NCI-H524 treated with DMSO at 0.1 percent for 48 hours (cell line): ENCODE data around the gene FOXP3.

Experiments
- DNase-seq: peaks from one replicate; lab custom pipeline; 2025; lab: John Stamatoyannopoulos, UW

The FOXP3 gene

DNA sequence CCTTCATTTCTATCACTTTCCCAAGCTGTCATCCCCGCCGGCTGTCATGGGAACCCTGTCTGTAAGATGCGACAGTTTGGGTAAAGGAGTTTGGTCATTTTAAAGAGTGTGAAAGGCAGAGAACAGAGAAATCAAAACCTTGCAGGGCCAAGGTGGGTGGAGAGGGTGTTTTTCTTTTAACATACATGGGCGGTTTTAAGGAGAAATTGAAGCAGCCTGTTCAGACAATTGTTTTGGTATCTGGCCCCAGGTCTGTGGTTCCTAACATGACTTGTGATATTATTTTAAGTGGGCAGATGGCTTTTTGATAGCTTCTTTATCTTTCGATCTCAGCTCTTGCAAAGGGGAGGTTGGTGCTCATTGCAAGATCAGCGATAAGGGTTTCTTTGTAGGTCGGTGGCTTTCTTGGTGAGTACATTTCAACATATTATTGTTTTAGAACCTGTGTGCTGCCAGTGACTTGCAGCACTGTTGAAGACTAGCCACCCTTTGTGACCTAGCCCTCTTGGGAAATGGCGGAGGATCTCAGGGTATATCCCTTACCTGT is 8.7 kb upstream of the FOXP3 start:
- DNase-seq: no peak

DNA sequence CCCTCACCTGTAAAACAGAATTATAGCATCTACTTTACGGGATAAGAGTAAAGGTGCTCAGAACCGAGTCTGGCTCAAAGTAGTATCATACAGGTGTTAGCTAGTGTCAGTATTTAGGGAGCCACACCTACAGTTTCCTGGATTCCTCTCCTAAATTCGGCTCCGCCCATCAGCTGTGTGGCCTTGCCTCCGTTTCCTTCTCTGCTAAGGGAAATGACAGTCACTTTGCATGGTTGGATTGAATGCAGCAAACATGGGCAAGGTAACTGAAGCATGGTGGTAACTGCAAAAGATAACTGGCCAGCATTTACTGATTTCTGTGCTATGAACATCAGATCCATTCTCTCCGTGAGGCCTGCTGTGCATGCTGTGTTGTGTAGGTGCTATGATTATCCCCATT is 7.9 kb upstream of the FOXP3 start:
- no peak for DNase-seq

DNA sequence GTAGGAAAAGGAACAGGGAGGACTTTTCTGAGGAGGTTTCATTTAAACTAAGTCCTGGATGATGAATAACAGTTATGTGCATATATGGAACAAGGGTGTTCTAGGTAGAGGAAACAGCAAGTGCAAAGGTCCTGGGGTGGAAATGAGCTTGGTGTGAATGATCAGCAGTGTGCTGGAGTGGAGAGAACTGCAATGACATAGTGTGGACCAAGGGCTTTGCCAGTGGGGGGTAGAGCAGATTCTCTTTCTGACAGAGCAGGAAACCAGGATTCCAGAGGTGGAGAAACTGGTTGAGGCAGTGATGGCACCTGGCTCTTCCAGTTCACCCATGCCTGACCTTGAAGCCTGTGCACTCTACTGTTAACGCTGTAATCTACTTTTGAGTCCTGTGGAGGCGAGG is 6.8 kb upstream of the FOXP3 start:
- DNase-seq: no peak

DNA sequence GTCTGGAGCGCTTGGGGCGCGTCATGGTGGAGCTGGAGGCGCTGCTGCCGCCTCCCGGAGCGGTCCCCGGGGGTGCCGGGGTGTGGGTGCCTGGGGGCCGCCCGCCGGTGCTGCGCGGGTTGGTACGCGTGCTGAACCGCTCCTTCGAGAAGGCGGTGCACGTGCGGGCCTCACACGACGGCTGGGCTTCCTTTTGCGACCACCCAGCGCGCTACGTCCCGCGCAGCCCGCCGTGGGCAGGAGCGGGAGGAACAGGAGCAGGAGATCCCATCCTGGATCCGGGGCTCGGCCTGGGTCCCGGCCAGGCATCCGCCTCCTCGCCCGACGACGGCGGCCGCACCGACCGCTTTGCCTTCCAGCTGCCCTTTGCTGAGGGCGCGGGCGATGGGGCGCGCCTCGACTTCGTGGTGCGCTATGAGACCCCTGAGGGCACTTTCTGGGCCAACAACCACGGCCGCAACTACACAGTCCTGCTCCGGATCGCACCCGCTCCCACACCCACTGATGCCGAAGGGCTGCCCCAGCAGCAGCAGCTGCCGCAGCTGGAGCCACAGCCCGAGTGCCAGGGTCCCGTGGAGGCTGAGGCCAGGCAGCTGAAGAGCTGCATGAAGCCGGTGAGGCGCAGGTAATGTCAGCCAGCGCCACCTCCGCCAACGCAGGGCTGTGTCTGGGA is 5.9 kb upstream of the FOXP3 start:
- DNase-seq: no peak

DNA sequence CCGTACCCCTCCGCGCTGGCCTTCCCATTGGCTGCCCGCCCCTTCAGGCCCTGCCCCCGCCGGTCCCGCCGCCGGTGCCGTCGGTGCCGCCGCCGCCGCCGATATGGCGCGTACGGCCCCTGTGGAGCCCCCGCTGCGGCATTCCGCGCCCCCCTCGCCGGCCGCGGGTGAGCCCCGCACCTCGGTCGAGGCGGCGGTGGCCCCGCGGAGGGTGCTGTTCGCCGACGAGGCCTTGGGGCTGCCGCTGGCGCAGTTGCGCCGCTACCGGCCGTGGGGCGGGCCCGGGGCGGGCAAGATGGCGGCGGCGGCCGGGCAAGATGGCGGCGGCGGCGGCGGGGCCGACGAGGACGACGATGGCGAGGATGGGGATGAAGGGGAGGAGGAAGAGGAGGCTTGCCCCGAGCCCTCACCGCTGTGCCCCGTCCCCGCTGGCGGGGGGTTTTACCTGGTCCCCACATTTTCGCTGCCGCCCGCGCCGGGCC is 5.3 kb upstream of the FOXP3 start, which contains the start of gene PPP1R3F:
Gene PPP1R3F (plus strand): TSS at position 27 of the 482 bp plus-strand sequence. CDS start 77 bp downstream, at position 104.
- no peak for DNase-seq

DNA sequence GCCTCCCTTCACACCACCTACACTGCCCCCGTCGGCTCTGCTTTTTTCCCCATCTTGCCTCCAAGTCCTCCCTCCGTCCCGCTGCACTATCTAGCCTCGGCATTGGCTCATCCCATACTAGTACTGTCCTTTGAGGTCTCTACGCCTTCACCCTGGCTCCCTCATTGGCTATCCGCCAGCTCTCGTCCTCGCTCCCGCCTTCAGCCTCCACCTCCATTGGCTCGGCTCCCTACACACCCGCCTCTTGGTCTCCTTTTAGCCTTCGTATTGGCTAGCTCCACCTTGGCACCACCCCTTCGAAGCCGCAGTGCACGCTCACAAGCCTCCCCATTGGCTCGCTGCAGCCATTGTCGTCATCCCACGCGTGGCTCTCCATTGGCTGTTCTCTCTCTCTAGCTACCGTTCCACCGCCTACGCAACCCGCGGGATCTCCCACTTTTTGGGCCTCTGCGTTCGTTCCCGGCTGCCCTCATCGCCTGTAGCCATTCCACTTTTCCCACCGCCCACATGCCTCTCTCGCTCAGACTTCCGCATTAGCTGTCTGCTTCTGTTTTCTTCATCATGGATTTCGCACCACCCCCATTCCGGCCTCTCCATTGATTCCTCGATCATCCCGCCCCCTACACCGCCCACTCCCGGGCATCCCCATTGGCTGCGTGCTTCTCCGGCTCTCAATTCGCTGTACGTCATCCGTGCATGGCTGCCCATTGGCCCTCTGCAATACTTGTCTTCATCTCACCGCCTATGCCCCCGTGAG is 4.7 kb upstream of the FOXP3 start:
- DNase-seq: peak; percentile 96

DNA sequence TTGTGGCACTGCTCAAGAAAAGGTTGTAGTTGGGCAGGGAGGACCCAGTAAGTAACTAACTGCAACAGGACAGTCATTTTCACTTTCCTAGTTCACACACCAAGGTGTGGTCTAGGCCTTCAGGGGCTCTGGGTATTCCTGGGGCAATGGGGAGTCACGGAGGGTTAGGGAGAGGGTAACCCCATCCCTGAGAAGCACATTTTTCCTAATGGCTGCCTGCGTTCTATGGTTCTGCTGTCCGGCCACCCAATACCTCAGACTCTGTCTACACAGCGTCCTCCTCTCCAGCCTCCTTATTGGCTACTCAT is 4.1 kb upstream of the FOXP3 start:
- no peak for DNase-seq

DNA sequence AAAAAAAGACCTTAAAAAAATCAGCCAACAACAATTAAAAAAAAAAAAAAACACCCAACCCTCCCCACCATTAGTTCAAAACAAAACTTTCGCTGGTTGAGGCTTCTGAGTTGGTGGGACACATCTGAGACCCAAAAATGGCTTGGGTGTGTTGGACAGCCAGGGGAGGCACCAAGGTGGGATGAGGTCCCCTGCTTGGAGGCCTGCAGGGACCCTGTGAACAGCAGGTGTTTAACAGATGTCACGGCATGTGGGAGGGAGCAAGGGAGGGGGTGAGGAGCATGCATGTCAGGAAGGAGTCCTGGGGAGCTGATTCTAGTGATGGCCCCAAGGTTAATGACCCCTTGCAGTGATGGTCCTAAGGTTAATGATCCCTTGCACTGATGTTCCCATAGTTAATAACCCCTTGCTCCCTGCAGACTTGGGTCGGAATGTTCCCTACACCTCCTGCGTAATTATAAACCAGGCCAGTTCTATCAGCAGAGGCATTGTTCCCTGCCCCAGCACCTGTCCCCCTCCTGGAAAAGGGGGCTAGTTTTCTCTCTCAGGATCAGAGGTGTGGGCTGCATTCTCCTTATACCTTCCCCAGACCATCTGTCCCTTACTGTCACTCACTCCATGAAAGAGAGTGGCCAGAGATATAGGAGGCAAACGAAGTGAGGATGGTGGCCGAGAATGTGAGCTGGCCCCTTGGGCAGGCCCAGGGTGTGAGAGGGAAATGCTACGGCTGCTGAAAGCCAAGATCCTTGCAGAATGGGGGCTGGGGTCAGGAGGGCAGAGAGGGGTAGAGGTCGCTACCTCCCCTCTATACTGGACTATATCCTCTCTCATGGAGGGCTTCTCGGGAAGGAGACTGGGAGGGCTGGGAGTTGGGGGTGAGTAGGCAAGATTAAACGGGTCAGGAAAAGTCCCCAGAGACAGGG is 2.3 kb upstream of the FOXP3 start:
- peak; percentile 36 for DNase-seq

DNA sequence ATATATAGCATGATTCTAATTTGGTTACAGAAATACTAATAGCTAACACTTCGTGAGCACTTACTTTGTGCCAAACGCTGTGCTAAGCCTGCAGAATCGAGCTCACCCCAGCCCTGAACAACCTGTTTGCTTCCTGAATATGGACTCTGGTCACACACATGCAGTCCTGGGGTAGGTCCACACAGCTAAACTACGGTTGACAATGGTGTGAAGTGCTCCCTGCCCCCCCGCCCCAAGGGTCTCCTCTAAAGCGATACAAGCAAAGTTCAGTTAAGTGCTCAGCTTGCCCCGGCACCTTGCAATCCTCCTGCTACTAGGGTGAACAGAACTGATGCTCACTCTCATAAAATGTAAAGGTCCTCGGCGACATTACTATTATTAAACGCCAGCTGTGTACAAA is 879 bp downstream of the FOXP3 start:
- DNase-seq: no peak

DNA sequence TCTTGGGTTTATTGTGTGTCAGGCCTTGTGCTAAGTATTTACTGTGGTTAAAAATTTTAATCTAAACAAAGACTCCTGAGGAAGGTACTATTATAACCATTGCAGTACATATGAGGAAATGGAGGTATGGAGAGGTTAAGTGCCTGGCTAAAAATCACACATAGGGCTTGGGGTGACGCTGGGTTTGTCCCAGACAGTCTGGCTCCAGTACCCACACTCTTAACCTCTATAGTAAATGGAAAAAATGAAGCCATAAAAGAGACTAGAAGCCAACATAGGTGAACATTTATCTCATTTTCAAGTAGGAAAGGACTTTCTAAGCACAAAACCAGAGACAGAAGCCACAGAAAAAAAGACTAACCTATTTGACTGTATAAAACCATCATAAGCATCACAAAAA is 1.9 kb downstream of the FOXP3 start:
- no peak for DNase-seq

DNA sequence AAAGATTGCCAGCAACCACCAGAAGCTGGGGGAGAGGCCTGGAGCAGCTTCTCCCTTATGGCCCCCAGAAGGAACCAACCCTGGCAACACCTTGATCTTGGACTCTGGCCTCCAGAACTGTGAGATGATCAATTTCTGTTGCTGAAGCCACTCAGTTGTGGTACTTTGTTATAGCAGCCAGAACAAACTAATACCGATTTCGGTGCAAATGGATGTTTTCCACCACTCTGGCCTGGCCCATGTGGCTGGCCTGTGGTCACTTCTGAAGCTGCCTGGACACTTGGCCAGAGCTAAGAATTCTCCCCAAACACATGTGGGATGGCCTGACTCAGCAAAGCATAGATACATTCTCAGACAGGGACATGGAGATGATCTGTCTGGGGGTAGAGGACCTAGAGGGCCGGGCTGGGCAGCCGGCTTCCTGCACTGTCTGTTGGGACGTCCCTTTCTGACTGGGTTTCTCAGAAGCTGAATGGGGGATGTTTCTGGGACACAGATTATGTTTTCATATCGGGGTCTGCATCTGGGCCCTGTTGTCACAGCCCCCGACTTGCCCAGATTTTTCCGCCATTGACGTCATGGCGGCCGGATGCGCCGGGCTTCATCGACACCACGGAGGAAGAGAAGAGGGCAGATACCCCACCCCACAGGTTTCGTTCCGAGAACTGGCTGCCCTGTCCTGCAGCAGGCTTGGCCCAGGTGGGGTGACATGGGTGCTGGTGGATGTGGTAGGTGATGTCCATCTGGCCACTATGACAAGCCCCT is 4.1 kb downstream of the FOXP3 start:
- no peak for DNase-seq

DNA sequence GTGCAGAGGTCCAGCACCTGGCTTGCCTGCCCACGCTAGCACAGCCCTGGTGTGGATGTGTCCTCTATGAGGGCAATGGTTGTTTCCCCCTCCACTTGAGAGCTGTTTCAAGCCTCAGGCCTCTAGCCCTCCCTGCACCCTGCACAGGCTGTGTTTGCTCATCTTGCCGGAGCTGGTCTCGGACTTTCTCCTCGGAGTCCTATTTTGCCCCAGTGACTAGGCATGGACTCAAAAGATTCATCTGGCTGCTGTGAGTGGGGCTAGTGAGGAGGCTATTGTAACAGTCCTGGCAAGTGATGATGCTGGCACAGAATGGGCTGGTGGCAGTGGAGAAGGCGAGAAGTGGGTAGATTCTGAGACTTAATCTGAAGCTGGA is 5.8 kb downstream of the FOXP3 start:
- no peak for DNase-seq

DNA sequence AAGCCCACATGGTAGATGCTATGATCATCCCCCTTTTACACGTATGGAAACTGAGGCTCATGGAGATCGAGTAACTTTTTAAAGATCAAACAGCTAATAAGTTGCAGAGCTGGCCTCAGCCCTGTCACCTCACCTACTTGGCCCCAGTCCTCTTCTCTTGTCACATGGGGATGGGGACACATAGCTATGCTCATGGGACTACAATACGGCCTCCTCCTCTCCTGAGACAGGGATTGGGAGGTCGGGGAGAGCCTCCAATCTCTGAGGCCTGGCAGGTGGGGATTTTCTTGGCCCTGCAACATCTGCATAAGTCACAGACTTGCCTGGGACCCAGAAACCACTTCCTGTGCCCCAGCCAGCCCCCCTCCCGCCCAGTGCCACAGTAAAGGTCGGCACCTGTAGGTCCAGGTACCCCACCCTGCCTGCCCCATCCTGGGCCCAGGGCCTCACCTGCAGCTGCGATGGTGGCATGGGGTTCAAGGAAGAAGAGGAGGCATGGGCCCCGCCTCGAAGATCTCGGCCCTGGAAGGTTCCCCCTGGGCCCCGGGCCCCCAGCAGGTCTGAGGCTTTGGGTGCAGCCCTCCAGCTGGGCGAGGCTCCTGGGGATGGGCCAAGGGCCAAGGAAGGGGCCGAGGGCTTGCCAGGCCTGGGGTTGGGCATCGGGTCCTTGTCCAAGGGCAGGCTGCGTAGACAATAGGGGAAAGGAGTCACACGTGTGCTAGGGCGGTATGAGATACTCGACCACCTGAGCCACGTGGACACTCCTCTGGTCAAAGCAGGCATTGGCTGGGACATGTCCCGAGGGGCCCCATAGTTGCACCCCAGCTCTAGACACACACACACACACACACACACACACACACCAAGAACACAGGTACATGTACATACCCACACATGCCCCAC is 6.4 kb downstream of the FOXP3 start:
- DNase-seq: no peak

DNA sequence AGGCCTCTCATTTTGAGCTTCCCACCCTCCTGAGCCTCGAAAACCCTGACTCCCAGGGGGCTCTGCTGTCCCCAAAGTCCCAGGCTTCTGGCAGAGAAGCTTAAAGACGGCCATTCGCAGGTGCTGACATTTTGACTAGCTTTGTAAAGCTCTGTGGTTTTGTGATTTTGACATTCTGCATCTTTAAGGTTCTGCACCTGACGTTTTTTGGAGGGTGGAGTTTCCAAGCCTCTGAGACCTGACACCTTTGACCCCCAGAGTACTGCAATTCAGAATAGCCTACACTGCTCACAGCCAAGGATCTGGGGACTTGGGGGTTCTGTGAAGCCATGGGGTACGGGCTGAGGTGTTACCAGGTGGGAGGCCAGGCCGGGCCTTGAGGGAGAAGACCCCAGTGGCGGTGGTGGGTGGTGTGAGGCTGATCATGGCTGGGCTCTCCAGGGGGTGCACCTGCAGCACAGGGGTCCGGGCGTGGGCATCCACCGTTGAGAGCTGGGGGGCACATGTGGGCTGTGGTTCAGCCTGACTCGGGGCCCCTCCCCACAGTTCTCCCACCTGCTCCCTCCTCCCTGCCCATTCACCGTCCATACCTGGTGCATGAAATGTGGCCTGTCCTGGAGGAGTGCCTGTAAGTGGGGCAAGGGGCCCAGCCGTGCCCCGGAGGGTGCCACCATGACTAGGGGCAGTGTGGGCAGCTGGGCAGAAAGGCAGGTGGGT is 7.3 kb downstream of the FOXP3 start:
- DNase-seq: no peak

DNA sequence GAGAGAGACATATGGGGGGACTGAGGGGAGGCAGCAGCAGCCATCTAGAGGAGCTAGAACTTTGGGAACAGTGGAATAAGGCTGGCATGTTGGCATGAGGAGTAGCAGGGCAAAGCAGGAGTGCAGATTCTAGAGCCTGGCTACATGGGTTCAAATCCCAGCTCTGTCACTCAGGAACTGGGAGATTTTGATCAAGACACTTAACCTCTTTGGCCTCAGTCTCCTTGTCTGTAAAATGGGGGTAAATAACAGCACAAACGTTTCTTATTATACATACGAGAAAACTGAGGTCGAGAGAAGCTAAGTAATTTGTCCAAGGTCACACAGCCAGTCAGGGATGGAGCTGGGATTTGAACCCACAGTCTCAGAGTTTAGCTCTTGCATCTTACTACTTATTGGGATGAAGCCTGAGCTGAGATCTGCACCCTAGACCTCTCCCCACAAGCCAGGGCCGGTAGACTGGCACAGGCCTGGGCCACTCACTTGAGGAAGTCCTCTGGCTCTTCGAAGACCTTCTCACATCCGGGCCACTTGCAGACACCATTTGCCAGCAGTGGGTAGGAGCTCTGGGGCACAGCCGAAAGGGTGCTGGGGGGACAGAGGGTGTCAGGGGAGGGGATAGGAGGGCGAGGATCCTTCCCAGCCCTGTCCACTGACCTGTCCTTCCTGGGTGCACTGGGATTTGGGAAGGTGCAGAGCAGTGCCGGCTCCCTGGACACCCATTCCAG is 8.1 kb downstream of the FOXP3 start:
- no peak for DNase-seq

DNA sequence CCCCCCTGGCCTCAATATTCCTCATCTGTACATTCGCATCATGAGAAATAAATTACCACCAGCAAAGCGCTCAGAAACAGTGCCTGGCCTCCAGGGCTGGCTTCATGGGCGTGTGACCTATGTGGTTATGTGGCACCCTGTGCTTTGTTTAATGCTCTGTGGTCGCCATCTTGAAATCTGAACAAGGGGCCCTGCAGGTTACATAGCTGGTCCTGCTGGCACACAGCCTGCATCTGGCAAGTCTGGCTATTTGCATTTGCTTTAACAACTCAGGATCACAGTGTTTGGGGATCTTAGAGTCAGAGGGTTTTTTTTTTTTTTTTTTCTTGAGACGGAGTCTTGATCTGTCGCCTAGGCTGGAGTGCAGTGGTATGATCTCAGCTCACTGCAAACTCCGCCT is 9.9 kb downstream of the FOXP3 start:
- no peak for DNase-seq

DNA sequence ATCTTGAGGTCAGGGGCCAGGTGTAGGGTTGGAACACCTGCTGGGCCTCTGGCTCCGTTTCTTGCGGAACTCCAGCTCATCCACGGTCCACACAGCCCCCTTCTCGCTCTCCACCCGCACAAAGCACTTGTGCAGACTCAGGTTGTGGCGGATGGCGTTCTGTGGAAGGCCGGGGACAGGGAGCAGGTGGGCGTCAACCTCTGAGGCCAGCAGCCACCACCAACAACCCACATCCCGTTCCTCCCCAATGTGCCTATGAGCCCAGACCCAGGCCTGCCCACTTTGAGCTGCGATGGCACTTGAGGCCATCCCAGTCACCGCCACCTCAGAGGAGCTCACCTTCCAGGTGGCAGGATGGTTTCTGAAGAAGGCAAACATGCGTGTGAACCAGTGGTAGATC is 13.2 kb downstream of the FOXP3 start:
- DNase-seq: no peak

DNA sequence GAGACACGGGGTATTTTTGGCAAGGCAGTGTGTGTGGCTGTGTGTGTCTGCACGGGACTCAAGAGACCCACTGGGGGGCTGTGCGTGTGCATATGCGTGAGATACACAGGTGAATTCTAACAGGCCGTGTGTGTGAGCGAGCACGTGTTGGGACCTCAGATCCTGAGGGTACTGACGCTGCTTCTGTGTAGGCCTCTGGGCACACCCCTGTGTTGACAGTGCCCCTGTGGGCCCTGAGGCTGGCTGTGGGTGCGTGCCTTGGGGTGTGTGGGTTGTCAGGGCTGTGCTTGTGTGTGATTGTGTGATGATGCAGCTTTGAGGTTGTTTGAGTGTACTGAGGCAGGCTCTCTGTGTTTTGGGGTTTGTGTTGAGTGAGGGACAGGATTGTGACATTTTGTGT is 13.9 kb downstream of the FOXP3 start:
- DNase-seq: no peak

DNA sequence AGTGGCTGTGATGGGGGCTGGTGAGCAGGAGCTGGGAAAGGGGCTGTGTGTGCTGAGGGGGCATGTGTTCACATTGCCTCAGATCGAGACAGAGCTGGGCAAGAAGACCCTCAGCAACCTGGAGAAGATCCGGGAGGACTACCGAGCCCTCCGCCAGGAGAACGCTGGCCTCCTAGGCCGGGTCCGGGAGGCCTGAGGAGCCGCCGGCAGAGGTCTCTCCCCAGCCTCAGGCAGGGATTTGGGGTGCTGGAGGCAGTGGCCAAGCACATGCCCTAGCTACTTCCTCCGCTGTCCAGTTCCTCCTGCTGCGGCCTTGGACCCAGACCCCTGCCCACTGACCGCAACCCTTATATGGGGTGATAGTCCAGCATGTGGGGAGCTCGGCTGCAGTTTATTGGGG is 14.4 kb downstream of the FOXP3 start:
- DNase-seq: no peak
